ENCODE measurements around the gene GNG7. TPM values are rescaled to one million over a fixed set of nuclear protein-coding genes. Genes with fewer than 3 reads are reported as not detected.
A peak's percentile ranks its signal among the peaks of the same experiment; 100 is the strongest.

GNG7 gene
- total and polyA plus RNA-seq, 10 of the 15 experiments (the other 5 are each of a cell fraction or from before 2014, with no cell fraction given), result 1.9 to 13.6 (median 6.5) TPM

- no peak overlapping the region for H3K27ac ChIP-seq (ENCODE audit: control insufficient read depth, insufficient read depth)
- H3K36me3 ChIP-seq (ENCODE audit: control insufficient read depth in 2 of 2, insufficient read depth in 2 of 2, low read length in 1 of 2), result no peaks in the 10 kb centered on the region
- FAIRE-seq (no peak), DNase-seq (ENCODE audit: low read depth, low spot score) (no peak), ATAC-seq (no peak)
- 36% methylated on average over 7 of the region's 7 CpGs for WGBS (ENCODE audit: insufficient coverage, insufficient replicate concordance, low lambda C conversion rate, missing lambda C conversion rate)
- RAD21 ChIA-PET (ENCODE audit: unreplicated experiment), result no interaction called here
- H3K9me3 ChIP-seq (replicated peaks; ENCODE audit: control insufficient read depth, insufficient read depth, low read length), result no peaks in the 10 kb centered on the region
- CTCF ChIA-PET, result interaction anchor here (0.9 kb wide), 1 partner anchor 12 kb away, joined by 3 read pairs; no protein-coding TSS in a partner anchor
- POLR2A ChIA-PET, result no interaction called here
- H3K9ac ChIP-seq (ENCODE audit: control insufficient read depth, insufficient read depth, low read length), result no peak overlapping the region
- H3K4me1 ChIP-seq (ENCODE audit: control insufficient read depth, insufficient read depth, low read length), result no peaks in the 10 kb centered on the region
- no TSS peak for BruUV-seq (replicated peaks)
- SMC1A ChIA-PET (ENCODE audit: uncharacterized antibody, unreplicated experiment), result no interaction called here
- no peaks in the 10 kb centered on the region for H3K79me2 ChIP-seq (ENCODE audit: control insufficient read depth, insufficient read depth, low read length)
- no peak overlapping the region for H3K4me3 ChIP-seq
- in situ Hi-C loops (cut with MboI) (no loop called here), intact Hi-C loops (cut with micrococcal nuclease; ENCODE audit: unreplicated experiment) (no loop called here)
- H3K27me3 ChIP-seq (replicated peaks in 1 of 2; ENCODE audit: control insufficient read depth in 2 of 2, insufficient read depth in 2 of 2, low read length in 1 of 2), result peaks cover 3 to 4% of the 10 kb centered on the region in 2 experiments; a peak in 1 of 4 replicates
- no peak overlapping the region for H2AFZ ChIP-seq (ENCODE audit: control insufficient read depth, low read depth, low read length)
- H3K4me2 ChIP-seq (ENCODE audit: control insufficient read depth, insufficient read depth), result no peak overlapping the region
- TF ChIP-seq ATF7 (IDR thresholded peaks at IDR 0.05; ENCODE audit: low read depth), result no peak
- TF ChIP-seq, protein P1, sequence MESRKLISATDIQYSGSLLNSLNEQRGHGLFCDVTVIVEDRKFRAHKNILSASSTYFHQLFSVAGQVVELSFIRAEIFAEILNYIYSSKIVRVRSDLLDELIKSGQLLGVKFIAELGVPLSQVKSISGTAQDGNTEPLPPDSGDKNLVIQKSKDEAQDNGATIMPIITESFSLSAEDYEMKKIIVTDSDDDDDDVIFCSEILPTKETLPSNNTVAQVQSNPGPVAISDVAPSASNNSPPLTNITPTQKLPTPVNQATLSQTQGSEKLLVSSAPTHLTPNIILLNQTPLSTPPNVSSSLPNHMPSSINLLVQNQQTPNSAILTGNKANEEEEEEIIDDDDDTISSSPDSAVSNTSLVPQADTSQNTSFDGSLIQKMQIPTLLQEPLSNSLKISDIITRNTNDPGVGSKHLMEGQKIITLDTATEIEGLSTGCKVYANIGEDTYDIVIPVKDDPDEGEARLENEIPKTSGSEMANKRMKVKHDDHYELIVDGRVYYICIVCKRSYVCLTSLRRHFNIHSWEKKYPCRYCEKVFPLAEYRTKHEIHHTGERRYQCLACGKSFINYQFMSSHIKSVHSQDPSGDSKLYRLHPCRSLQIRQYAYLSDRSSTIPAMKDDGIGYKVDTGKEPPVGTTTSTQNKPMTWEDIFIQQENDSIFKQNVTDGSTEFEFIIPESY (IDR thresholded peaks at IDR 0.05), result no peak
- TF ChIP-seq PAX5 (IDR thresholded peaks at IDR 0.05; ENCODE audit: borderline replicate concordance, low read depth, low read length), result no peak
- TF ChIP-seq, protein P2, sequence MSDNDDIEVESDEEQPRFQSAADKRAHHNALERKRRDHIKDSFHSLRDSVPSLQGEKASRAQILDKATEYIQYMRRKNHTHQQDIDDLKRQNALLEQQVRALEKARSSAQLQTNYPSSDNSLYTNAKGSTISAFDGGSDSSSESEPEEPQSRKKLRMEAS (IDR thresholded peaks at IDR 0.05; ENCODE audit: low read depth, low read length), result no peak
- peak; percentile 79 for TF ChIP-seq PKNOX1 (IDR thresholded peaks at IDR 0.05)
- TF ChIP-seq, protein P3, sequence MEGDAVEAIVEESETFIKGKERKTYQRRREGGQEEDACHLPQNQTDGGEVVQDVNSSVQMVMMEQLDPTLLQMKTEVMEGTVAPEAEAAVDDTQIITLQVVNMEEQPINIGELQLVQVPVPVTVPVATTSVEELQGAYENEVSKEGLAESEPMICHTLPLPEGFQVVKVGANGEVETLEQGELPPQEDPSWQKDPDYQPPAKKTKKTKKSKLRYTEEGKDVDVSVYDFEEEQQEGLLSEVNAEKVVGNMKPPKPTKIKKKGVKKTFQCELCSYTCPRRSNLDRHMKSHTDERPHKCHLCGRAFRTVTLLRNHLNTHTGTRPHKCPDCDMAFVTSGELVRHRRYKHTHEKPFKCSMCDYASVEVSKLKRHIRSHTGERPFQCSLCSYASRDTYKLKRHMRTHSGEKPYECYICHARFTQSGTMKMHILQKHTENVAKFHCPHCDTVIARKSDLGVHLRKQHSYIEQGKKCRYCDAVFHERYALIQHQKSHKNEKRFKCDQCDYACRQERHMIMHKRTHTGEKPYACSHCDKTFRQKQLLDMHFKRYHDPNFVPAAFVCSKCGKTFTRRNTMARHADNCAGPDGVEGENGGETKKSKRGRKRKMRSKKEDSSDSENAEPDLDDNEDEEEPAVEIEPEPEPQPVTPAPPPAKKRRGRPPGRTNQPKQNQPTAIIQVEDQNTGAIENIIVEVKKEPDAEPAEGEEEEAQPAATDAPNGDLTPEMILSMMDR (IDR thresholded peaks at IDR 0.05 in 2 of 3, conservative IDR thresholded peaks at IDR 0.05 in 1 of 3; ENCODE audit: control insufficient read depth in 2 of 3, extremely low read depth in 1 of 3, insufficient read depth in 1 of 3, low read depth in 3 of 3, low read length in 3 of 3), result 0 out of 6 replicates have a peak, but pooled peaks of 1 of the 3 experiments have one; percentile 2
- TF ChIP-seq TCF7 (IDR thresholded peaks at IDR 0.05; ENCODE audit: borderline replicate concordance), result no peak
- TF ChIP-seq NFYB (IDR thresholded peaks at IDR 0.05; ENCODE audit: insufficient read depth, low read depth, low read length), result no peak
- TF ChIP-seq TAF1 (IDR thresholded peaks at IDR 0.05; ENCODE audit: borderline replicate concordance, low read depth, low read length), result no peak
- TF ChIP-seq SUZ12 (IDR thresholded peaks at IDR 0.05; ENCODE audit: unreplicated experiment), result no peak
- TF ChIP-seq EP300 (IDR thresholded peaks at IDR 0.05; ENCODE audit: borderline replicate concordance in 1 of 2, control insufficient read depth in 1 of 2, low read depth in 2 of 2, low read length in 2 of 2), result no peak
- TF ChIP-seq ATF3 (IDR thresholded peaks at IDR 0.05; ENCODE audit: borderline replicate concordance, extremely low read depth, low read depth, low read length), result no peak
- H4K20me1 ChIP-seq (ENCODE audit: control insufficient read depth, insufficient read depth), result no peaks in the 10 kb centered on the region
Measured at GRCh38 chr19:2724148-2724557, 21.7 kb upstream of the GNG7 start.

Data from GM12878 (cell line).